Heart left ventricle (tissue), 16 donors: ENCODE data around the gene ARHGAP12. TPM values are rescaled to one million over a fixed set of nuclear protein-coding genes. Genes with fewer than 3 reads are reported as not detected.

Source experiments
- ATAC-seq, 4 donors: fragments of 200-7000 bp; cut with Tn5 transposase; one replicate each; pipeline ENCODE4 v1.9.1; 2020 to 2022; ENCODE audit warnings: moderate library complexity in 4 of 4, mild to moderate bottlenecking in 3 of 4, moderate number of reproducible peaks in 1 of 4
- DNase-seq, 5 donors: peaks; one replicate each; pipeline ENCODE4 v3.0.0-alpha.2; 2020
- H3K27ac ChIP-seq, 12 donors: fragments of 200-600 bp; sonication (generic) in 4 of 12; one replicate each; pipeline versions ENCODE4 v1.5.0 to v1.8.0; 2016 to 2022; ENCODE audit warnings: mild to moderate bottlenecking in 2 of 12
- H3K27me3 ChIP-seq, 9 donors: fragments of 200-600 bp; sonication (generic) in 2 of 9; one replicate each; pipeline versions ENCODE4 v1.5.1 to v1.8.0; 2016 to 2022; ENCODE audit warnings: mild to moderate bottlenecking in 3 of 9
- H3K36me3 ChIP-seq, 9 donors: fragments of 200-600 bp; sonication (generic) in 2 of 9; one replicate each; pipeline versions ENCODE4 v1.5.0 to v1.8.0; 2018 to 2022; ENCODE audit warnings: mild to moderate bottlenecking in 2 of 9
- H3K4me1 ChIP-seq, 12 donors: fragments of 200-600 bp; sonication (generic) in 4 of 12; one replicate each; pipeline versions ENCODE4 v1.5.0 to v1.8.0; 2016 to 2022; ENCODE audit warnings: mild to moderate bottlenecking in 3 of 12
- H3K4me3 ChIP-seq, 12 donors: fragments of 200-600 bp; sonication (generic) in 4 of 12; one replicate each; pipeline versions ENCODE4 v1.5.0 to v1.8.0; 2017 to 2022; ENCODE audit warnings: mild to moderate bottlenecking in 9 of 12, moderate library complexity in 4 of 12
- H3K9me3 ChIP-seq, 12 donors: fragments of 200-600 bp; sonication (generic) in 4 of 12; one replicate each; pipeline versions ENCODE4 v1.5.0 to v1.8.0; 2016 to 2022; ENCODE audit warnings: mild to moderate bottlenecking in 1 of 12
- CTCF ChIP-seq, 12 donors: fragments of 200-600 bp; sonication (generic) in 4 of 12; IDR thresholded peaks; one replicate each; pipeline versions ENCODE4 v1.5.0 to v1.8.0; 2018 to 2022; ENCODE audit warnings: antibody characterized with exemption in 12 of 12, mild to moderate bottlenecking in 5 of 12
- POLR2A ChIP-seq, 2 donors: fragments of 450-650 bp; IDR thresholded peaks; one replicate each; pipeline ENCODE4 v1.6.1; 2017; ENCODE audit warnings: antibody characterized with exemption in 2 of 2, mild to moderate bottlenecking in 2 of 2, moderate library complexity in 2 of 2
- WGBS, 4 donors: extraction: QIAGEN DNeasy Blood & Tissue Kit in 2 of 4; methylation state at CpG; one replicate each; pipeline versions ENCODE4 v1.1.5 to v1.1.7; 2013 to 2018; 5-methylcytosine and 5-hydroxymethylcytosine counted together
- intact Hi-C, 10 donors: fragments of 100-400 bp; cut with DNase I; formaldehyde crosslinking; loops; one replicate each; pipeline versions ENCODE4 v1.11.1 to v1.14.2; 2022
- polyA plus RNA-seq, 2 donors: library from polyadenylated mRNA; stranded (reverse); fragments of 200-250 nt; gene quantifications; one replicate each; pipeline ENCODE4 v1.2.3, GENCODE V29; 2013
- total RNA-seq, 9 donors: library from RNA; depleted of rRNA in 2 of 9; stranded (reverse); fragments of >200 nt in 2 of 9; fragmentation: NEBNext Ultra II Directional in 3 of 9; extraction: Animal tissue kit (Norgen Biotek cat#: 25700) in 3 of 9; gene quantifications; one replicate each; pipeline versions ENCODE4 v1.1.0 to v1.2.4, GENCODE V29; 2016 to 2023
- donor health status: ischemic (EF 13 %, LVEDD 7.1; RV severe dilation, severe dysfunction).
- donor health status: healthy with polysubstance abuse.
- donor health status: DM: no; HTN: yes; CAD: no.
- donor health status: DM: no; HTN: no; CAD: no.
- donor health status: ischemic (EF 25% LVEDD 6.9; RV normal size, moderate dysfunction).
- donor health status: ischemic (EF 25% LVEDD 5.7; RV mildly dilated, moderate dysfunction).
- donor health status: healthy.
- donor health status: DM: yes; HTN: yes; CAD: no.
- donor health status: ischemic (EF 35%, LVEDD 5.7; RV mildly dilated, moderate dysfunction).
- donor health status: nonischemic (EF 11% LVEDD 7.7; RV severe dilation, severe dysfunction).
- donor health status: DM: yes; HTN: yes; CAD: no.
- donor health status: PGD.
- donor health status: ischemic (EF 29% LVEDD 5.4; RV normal size, mild dysfunction).
- donor health status: nonischemic (EF 23%, LVEDD 6.1; RV moderate dilation, normal function).

ARHGAP12 gene
- total and polyA plus RNA-seq, 11 donors, result 11.5 to 27.6 (median 20.1) TPM

- Histone ChIP-seq H3K4me1 (peaks cover 0 to 35% (median 10%) of the 10 kb centered on the region in 12 donors), H3K27ac (no peak overlapping the region), H3K27me3 (no peaks in the 10 kb centered on the region), H3K9me3 (peaks cover 0 to 17% (median 0%) of the 10 kb centered on the region in 12 donors), H3K36me3 (peaks cover 0 to 30% (median 10%) of the 10 kb centered on the region in 9 donors), H3K4me3 (no peak overlapping the region)
- DNase-seq (no peak), ATAC-seq (no peak)
- TF ChIP-seq CTCF (IDR thresholded peaks at IDR 0.05) (no peak), POLR2A (IDR thresholded peaks at IDR 0.05) (no peak)
- intact Hi-C loops, result no loop called here
- 67 to 80% (median 77%) methylated on average over 5 of the region's 5 CpGs for WGBS, 4 donors
Measured at GRCh38 chr10:31906039-31906438, 22.6 kb downstream of the ARHGAP12 start.

- intact Hi-C loops, result no loop called here
- TF ChIP-seq CTCF (IDR thresholded peaks at IDR 0.05), result no peak
- Histone ChIP-seq H3K4me3 (no peak overlapping the region), H3K36me3 (peaks cover 0 to 30% (median 10%) of the 10 kb centered on the region in 9 donors), H3K27me3 (no peaks in the 10 kb centered on the region), H3K4me1 (peaks cover 0 to 35% (median 10%) of the 10 kb centered on the region in 12 donors), H3K27ac (no peak overlapping the region), H3K9me3 (peaks cover 0 to 20% (median 0%) of the 10 kb centered on the region in 12 donors)
- no peak for ATAC-seq
- WGBS, 4 donors, result 62 to 79% (median 68%) methylated on average over 1 of the region's 1 CpG
- no peak for DNase-seq
Measured at GRCh38 chr10:31905586-31905985, 23.0 kb downstream of the ARHGAP12 start.

- TF ChIP-seq POLR2A (IDR thresholded peaks at IDR 0.05), result no peak
- no peak for TF ChIP-seq CTCF (IDR thresholded peaks at IDR 0.05)
- Histone ChIP-seq H3K27me3 (no peaks in the 10 kb centered on the region), H3K36me3 (peaks cover 0 to 21% (median 3%) of the 10 kb centered on the region in 9 donors), H3K4me1 (peaks cover 0 to 35% (median 9%) of the 10 kb centered on the region in 12 donors), H3K27ac (no peak overlapping the region), H3K4me3 (no peak overlapping the region), H3K9me3 (peaks cover 0 to 16% (median 0%) of the 10 kb centered on the region in 12 donors)
- ATAC-seq, result no peak
- WGBS, 4 donors, result 83 to 100% (median 96%) methylated on average over 1 of the region's 1 CpG
- intact Hi-C loops, result no loop called here
- no peak for DNase-seq
Measured at GRCh38 chr10:31902625-31903024, 26.0 kb downstream of the ARHGAP12 start.

GRCh38 chr10:31897506-31897905, 31.1 kb downstream of the ARHGAP12 start:
- ATAC-seq (no peak), DNase-seq (no peak)
- intact Hi-C loops, result no loop called here
- H3K4me3 ChIP-seq, result no peak overlapping the region
- peaks cover 0 to 3% (median 0%) of the 10 kb centered on the region in 9 donors for H3K36me3 ChIP-seq
- H3K4me1 ChIP-seq, result peaks cover 0 to 26% (median 14%) of the 10 kb centered on the region in 12 donors
- no peaks in the 10 kb centered on the region for H3K27me3 ChIP-seq
- TF ChIP-seq POLR2A (IDR thresholded peaks at IDR 0.05) (no peak), CTCF (IDR thresholded peaks at IDR 0.05) (no peak)
- 51 to 57% (median 54%) methylated on average over 2 of the region's 2 CpGs for WGBS, 4 donors
- peaks cover 0 to 16% (median 0%) of the 10 kb centered on the region in 12 donors for H3K9me3 ChIP-seq
- peak overlapping the region in 5 of 12 donors; percentile 3 to 49 (median 39) for H3K27ac ChIP-seq
